Renal cortical epithelial cell (primary cell): Measurements from ENCODE around the gene MAP1LC3B. TPM values are rescaled to one million over a fixed set of nuclear protein-coding genes. Genes with fewer than 3 reads are reported as not detected.
"Not testable (repeated sequence)": the region's sequence is repeated elsewhere in the genome, so short reads cannot be mapped to it uniquely, and the experiment has no call there.

ENCODE experiments used
- DNase-seq: peaks from one replicate; pipeline ENCODE4 v3.0.0-alpha.2; 2011; ENCODE audit warnings: low read depth
- total RNA-seq: library from RNA; depleted of rRNA; stranded (reverse); fragments of >200 nt; gene quantifications from 2 replicates; pipeline ENCODE4 v1.2.3, GENCODE V29; 2014

The MAP1LC3B gene
- total RNA-seq, 1 donor from 2014 or later: 76.1 TPM

DNA sequence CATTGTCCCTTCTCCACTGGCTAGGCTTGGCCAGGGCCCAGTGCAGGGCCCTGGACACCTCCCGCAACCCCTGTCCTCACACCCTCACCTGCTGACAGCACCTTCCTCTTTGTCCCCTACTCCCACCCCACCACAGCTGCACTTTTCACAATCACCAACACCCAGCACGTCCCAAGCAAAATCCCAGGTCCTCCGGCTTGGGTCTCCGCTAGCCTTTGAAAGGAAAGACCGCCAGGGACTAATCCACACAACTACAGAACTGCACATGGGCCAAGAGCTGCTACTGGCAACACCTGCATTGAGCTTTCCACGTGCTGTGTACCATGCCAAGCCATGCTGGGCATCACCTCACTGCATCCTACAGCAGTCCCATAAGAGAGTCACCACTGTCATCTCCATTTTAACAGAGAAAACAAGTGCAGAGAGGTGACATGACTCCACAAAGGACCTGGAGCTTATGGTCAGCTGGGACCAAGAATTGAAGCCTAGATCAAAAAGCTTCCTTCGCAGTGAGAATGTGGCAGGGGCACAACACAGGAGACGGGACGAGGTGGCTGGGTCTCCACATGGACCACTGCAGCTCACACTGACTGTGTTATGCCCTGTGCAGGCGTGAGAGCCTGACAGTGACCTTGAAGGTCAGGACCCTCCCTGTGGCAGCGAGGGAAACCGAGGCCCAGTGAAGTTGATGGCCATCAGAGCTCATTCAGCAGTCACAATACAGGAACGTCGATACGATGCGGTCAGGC is 31.1 kb upstream of the MAP1LC3B start:
- no peak for DNase-seq

GRCh38 chr16:87361916-87362619 is 30.1 kb upstream of the MAP1LC3B start:
- DNase-seq: no peak

GRCh38 chr16:87362828-87363559 is 29.1 kb upstream of the MAP1LC3B start:
- not testable (repeated sequence) for DNase-seq

DNA sequence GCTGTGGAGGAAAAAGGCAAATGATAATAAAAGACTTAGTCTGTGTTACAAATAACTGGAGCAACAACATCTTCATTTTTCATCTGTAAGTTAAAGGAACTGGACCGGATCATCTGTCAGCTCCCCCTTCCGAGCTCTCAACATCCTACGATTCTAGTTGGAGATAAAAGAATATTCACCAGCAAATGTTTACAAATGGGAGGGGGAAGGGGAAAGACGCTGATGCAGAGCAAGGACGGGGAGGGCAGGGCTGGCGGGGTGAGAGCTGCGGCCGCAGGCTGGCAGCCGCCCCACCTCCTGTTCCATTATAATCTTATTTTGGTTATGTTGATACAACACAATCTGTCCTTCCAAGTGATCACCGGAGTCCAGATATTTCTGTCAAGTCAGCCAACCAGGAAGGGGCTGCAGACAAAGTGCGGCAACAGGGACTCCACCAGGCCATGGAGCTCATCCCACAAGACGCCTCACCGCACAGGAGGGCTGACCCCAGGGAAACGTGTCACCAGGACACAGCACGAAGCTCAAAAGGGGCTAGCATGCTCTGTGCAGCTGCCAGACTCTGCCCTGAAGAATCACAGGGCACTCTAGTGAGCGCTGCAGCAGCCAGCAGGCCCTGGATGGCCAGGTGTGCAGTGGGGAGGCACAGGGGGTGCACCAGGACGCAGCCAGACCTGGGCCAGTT is 28.2 kb upstream of the MAP1LC3B start:
- no peak for DNase-seq

DNA sequence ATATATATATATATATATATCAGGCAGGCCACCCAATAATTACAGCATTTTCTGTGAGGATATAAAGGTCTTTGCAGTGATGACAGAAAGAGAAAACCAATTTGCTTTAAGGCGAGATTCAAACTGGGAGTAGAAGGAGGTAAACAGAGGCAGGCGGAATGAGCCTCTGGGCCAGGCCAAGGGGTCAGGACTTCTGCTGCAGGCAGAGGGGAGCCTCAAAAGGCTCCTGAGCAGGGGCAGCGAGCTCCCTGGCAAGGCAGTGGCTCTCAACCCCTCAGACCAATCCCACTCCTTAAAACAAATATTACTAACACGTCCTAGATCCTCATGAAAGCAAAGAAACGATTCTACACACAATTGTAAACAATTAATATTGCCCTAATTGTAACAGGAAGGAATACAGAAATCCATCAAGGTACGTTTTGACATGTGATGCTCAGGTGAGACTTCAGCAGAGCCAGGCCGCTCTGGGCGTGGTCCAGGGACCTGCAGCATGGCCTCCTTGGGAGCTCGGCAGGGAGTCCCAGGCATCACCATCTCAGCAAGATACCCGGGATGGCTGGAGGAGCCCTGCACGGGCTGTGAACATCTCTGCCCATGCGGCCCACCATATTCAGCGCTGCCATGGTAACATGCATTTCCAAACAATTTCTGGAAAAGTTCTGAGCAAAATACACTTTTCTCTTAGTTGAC is 27.0 kb upstream of the MAP1LC3B start:
- DNase-seq: no peak

- no peak for DNase-seq
Measured at GRCh38 chr16:87366288-87366687, 25.8 kb upstream of the MAP1LC3B start.

DNA sequence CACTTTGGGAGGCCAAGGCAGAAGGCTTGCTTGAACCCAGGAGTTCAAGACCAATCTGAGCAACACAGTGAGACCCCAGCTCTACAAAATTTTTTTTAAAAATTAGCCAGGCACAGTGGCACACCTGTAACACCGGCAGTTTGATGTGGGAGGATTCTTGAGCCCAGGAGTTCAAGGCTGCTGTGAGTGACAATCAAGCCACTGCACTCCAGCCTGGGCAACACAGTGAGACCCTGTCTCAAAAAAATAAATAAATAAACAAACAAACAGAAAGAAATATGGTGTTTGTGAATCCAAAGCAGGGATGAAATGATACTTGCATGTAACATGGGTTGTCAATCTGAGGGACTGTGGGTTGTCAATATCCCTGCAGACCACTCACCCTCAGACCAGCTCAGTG is 25.2 kb upstream of the MAP1LC3B start:
- DNase-seq: no peak

DNA sequence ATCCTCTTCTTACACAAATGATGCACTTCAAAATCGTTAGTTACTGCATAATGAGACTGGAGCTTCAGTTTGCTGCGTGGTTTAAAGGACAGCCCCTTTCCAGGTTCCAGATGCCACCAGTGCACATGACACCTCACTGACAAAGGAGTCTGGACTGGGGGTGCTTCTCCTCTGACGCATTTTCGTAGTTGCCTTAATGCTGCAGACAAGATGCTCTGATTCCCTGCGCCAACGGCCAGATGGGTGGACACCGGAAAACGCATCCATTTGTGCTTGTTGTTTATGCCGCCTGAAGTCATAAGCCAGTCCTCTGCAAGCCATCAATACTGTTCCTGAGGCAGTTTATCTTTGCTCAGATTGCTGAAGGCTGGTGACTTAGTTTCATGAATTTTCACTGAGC is 24.6 kb upstream of the MAP1LC3B start:
- no peak for DNase-seq

DNA sequence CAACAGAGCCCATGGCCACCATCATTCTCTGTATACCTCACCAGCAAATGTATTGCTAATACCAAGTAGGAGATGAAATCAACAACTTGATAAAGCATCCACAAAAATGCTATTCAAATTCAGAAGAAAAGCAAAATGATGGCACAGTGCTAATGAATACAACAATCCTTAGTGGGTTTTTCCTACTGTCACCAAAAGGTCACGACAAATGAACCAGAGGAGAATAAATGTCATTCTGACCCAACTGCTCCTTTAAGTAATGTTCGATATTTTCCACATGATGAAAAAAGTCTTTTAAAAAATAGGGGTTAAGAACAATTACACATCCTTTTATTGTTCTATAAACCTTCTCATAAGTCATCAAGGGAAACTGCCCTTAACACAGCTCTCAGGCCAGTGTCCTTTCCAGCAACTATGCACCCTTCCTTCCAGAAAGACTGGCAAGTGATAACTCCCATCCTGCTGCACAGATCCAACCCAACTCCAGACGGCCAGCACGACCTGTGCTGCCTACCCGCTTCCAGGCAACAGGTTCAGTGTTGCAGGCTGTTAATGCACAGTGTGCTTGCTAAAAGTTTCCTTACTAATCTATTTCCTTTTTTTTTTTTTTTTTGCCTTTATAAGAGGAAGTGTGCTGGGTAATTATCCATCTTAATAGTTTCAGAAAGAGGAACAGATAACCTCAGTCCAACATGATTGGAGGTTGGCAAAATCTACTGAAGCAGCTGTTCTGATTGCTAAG is 23.9 kb upstream of the MAP1LC3B start:
- DNase-seq: no peak

GRCh38 chr16:87369117-87369765 is 22.9 kb upstream of the MAP1LC3B start:
- DNase-seq: no peak

- no peak for DNase-seq
Measured at GRCh38 chr16:87369796-87370719, 22.1 kb upstream of the MAP1LC3B start.

DNA sequence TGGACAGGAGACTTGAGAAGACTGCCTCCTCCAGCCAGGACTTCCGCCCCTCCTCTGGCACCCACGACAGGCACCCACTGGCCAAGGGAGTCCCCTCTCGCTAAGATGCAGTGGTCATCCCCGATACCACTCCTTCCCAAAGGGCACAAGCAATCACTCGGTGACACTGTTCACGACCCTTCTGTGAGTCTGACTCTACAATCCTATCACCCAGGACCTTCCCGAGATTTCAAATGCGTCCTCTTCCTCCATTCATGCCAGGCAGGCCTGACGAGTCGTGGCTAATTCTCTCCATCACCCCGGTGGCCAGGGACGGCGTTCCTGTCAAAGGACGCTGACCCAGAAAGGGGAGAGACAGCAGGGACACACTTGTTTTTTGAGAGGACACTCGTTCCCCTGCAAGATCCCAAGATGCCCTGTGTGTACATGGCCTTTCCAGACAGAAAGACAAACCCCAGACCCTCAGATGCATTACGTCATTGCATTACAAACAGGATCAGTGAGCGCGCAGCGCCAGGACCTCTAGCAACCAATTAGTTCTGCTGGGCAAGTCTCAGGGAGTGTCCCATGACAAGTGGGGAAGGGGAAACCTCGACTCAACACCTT is 20.8 kb upstream of the MAP1LC3B start:
- no peak for DNase-seq

DNA sequence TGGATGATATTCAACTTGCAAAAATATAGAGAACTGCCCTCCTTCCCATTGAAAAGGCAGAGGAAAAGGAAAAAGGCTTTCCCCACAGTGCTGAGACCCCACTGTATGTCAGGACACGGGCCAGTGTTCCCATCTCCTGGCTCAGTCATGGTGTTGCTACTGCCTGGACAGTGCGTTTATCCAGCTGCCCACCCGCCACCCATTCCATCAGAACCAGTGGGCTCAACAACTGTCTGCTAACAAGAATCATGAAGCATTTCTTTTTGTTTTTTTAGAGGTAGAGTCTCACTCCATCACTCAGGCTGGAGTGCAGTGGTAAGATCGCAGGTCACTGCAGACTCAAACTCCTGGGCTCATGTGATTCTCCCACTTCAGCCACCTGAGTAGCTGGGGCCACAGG is 19.8 kb upstream of the MAP1LC3B start:
- no peak for DNase-seq

GRCh38 chr16:87374313-87374712 is 17.8 kb upstream of the MAP1LC3B start:
- no peak for DNase-seq

DNA sequence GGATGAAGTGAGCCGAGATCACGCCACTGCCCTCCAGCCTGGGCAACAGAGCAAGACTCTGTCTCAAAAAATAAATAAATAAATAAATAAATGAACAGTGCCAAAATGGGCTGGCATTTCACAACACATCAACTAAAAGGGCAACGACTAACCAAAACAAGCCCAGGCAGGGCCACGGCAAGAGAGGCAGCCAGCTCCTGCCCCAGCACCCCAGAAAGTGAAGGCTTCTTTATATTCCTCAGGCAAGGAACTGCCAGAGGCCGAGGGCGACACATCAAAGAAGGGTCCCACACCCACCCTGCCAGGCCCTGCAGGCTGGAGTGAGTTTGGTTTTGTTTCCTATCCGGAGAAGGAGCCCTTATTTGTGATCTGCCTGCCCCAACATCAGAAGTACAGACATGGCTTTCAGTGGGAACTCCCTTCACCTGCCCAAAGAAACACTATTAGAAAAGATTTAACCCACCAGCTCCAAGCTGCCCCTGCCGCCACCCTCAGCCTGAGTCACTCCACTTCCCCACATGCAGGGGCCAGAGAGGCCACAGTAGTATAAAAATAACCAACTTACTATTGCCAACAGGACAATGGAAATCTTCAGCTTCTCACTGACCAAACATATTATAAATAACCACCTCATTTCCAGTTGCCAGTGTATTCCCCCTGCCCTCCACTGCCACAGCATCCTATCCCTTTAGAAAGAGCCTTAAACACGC is 16.6 kb upstream of the MAP1LC3B start:
- peak; percentile 63 for DNase-seq

DNA sequence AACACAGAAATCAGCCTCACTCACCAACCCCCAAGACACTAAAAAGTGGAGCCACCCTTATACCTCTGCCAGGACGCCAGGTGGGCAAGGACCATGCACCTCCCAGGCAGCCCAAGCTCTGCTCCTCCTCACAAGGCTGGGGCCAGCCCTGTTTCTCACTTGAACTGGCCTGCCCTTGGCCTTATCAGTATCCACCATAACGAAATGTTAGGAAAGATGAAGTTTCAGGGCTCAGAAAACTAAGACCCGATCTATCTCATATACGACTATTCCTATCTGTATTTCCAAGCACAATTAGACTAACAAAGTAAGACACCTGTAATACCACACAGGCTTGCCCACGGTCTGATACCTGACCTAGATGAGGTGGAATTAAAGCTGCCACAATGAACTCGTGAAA is 15.5 kb upstream of the MAP1LC3B start:
- DNase-seq: no peak

DNA sequence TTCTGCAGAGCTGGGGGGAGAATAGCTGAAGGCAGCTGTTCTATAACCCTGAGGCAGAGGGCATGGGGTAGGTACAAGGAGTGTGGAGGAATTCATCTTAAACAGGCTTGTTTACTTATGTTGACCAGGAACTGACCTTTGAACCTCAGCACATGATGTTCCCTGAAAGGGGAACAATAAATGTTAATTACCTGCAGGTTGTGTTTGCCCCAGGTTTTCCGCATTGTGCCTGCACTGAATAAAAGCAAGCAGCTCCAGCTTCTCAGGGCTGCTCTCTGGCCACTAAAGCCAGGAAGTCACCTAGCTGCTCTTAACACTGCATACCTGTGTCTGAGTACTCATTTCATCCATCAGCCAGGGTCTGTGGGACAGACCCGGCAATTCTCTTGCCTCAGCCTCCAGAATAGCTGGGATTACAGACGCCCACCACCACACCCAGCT is 12.8 kb upstream of the MAP1LC3B start:
- DNase-seq: peak; percentile 38

DNA sequence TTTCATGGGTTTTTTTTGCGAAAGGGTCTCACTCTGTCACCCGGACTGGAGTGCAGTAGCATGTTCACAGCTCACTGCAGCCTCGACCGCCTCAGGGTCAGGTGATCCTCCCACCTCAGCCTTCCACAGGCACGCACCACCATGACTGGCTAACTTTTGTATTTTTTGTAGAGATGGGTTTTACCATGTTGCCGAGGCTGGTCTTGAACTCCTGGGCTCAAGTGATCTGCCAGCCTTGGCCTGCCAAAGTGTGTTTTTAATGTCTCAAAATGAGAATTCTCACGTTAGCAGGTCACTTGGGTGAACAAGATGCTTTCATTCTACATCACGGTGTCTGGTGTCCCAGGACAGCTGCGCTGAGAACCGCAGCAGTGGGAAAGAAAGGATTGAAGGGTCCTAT is 11.7 kb upstream of the MAP1LC3B start:
- DNase-seq: no peak
